ENCODE measurements around the gene EXOSC5. TPM values are rescaled to one million over a fixed set of nuclear protein-coding genes. Genes with fewer than 3 reads are reported as not detected.
"Not testable (repeated sequence)": the region's sequence is repeated elsewhere in the genome, so short reads cannot be mapped to it uniquely, and the experiment has no call there.

Gene EXOSC5
- total RNA-seq, 2 donors from 2014 or later: 4.3 to 22.8 TPM

DNA sequence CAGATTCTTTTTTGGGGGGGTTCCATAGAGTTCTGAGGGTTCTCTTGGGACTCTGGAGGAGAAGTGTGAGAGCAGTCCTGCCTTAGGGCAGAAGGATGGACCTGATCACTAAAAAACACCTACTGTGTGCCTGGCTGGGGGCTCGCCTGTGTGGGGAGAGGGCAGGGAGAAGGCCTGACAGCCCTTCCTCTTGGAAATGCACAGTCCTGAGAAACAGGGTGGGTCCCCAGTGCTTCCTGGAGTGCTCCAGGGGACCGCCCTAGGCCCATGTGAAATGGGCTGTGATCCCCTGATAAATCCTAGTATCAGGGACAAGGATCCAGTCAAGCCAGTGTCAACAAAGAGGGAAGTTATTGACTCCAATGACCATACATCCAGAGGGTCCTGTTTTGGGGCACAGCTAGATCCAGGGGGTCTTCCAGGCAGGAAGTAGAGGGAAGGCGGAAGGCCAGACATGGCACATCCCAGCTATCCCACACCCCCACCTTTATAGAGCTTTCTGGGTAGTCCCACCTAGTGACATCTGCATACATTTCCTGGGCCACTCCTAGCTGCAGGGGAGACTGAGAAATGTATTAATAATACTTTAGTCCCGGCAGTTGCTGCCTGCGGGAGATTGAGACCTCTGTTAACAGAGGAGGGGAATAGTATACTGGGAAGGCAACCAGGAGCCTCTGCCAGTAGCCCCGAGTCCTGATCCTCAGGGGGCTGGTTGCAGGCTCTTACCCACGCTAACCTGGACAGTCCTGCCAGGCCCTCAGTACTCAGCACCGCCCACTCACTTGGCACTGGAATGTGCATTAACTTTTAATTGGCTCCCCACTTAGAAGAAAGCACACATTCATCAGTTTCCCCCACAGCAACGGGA lies 14.2 kb upstream of the EXOSC5 start:
- H3K4me3 ChIP-seq: no peak overlapping the region
- H3K27me3 ChIP-seq: no peaks in the 10 kb centered on the region
- H3K27ac ChIP-seq: peak overlapping the region in 3 of 4 donors; percentile 18 to 85 (median 48)
- H3K36me3 ChIP-seq (replicated peaks in 1 of 2; ENCODE audit: insufficient read depth in 1 of 2, low read depth in 2 of 2): peaks cover 4 to 6% of the 10 kb centered on the region in 2 donors
- no peaks in the 10 kb centered on the region for H3K9me3 ChIP-seq
- WGBS, 2 donors: 63 to 80% methylated on average over 3 to 9 of the region's 9 CpGs
- H3K4me1 ChIP-seq: peaks cover 37% of the 10 kb centered on the region
- DNase-seq (no peak), ATAC-seq (no peak)
- intact Hi-C loops (cut with DNase I): no loop called here
- TF ChIP-seq, protein P1, sequence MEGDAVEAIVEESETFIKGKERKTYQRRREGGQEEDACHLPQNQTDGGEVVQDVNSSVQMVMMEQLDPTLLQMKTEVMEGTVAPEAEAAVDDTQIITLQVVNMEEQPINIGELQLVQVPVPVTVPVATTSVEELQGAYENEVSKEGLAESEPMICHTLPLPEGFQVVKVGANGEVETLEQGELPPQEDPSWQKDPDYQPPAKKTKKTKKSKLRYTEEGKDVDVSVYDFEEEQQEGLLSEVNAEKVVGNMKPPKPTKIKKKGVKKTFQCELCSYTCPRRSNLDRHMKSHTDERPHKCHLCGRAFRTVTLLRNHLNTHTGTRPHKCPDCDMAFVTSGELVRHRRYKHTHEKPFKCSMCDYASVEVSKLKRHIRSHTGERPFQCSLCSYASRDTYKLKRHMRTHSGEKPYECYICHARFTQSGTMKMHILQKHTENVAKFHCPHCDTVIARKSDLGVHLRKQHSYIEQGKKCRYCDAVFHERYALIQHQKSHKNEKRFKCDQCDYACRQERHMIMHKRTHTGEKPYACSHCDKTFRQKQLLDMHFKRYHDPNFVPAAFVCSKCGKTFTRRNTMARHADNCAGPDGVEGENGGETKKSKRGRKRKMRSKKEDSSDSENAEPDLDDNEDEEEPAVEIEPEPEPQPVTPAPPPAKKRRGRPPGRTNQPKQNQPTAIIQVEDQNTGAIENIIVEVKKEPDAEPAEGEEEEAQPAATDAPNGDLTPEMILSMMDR (IDR thresholded peaks at IDR 0.05): no peak
- no peak for TF ChIP-seq POLR2A (IDR thresholded peaks at IDR 0.05)

DNA sequence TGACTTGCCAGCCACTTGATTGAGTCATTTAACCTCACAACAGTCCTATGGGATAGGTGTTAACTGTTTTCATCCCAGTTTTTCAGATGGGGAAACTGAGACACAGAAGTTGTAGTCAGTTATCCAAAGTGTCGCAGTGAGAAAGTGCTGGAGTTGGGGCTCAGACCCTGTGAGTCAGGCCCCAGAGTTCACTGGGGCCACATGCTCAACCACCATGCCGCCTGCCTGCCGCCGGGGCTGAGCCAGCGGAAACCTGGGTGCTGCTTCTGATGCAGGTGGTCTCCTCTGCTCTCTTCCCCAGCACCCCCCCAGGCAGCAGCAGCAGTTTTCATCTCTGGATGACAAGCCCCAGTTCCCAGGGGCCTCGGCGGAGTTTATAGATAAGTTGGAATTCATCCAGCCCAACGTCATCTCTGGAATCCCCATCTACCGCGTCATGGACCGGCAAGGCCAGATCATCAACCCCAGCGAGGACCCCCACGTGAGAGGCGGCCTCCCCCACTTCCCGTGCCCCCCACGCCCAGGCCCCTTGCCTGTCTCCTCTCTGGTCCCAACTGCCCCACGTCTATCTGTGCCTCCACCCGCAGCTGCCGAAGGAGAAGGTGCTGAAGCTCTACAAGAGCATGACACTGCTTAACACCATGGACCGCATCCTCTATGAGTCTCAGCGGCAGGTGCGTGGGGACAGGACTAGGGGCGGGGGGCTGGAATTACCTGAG lies 13.3 kb upstream of the EXOSC5 start:
- TF ChIP-seq, protein P1 (IDR thresholded peaks at IDR 0.05): no peak
- no peak for TF ChIP-seq POLR2A (IDR thresholded peaks at IDR 0.05)
- Histone ChIP-seq H3K27ac (peak overlapping the region; percentile 60 to 85 (median 78)), H3K36me3 (replicated peaks in 1 of 2; ENCODE audit: insufficient read depth in 1 of 2, low read depth in 2 of 2) (peaks cover 2 to 4% of the 10 kb centered on the region in 2 donors), H3K9me3 (no peaks in the 10 kb centered on the region), H3K4me1 (peaks cover 42% of the 10 kb centered on the region), H3K27me3 (no peaks in the 10 kb centered on the region), H3K4me3 (no peak overlapping the region)
- DNase-seq (no peak), ATAC-seq (no peak)
- 78 to 88% methylated on average over 12 to 22 of the region's 23 CpGs for WGBS, 2 donors
- intact Hi-C loops (cut with DNase I): no loop called here

DNA sequence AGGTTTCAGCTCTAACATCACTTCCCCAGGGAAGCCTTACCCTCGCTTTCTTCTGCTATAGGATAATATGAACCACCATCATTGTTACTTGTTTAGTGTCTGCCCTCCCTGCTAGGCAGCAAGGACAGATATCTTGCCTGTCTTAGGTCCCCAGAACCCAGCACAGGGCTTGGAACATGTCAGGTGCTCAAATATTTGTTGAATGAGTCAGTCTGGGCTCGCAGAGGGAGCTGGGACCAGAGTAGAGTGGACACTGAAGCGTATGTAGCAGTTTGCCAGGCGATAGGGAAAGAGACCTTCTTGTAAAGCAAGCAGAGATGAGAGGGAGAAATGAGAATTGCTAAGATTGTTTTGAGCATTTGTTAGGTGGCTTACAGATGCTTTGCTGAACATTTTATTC lies 12.1 kb upstream of the EXOSC5 start:
- intact Hi-C loops (cut with DNase I): no loop called here
- ATAC-seq: peak; percentile 97

DNA sequence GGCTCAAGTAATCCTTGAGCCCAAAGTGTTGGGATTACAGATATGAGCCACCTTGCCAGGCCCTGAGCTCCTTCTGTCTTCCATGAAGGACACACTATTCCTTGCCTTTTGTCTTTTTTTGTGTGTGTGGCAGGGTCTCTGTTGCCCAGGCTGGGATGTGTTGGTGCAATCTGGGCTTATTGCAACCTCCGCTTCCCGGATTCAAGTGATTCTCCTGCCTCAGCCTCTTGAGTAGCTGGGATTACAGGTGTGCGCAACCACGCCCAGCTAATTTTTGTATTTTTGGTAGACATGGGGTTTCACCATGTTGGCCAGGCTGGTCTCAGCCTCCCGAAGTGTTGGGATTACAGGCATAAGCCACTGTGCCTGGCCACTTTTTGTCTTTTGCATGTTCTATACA lies 11.7 kb upstream of the EXOSC5 start:
- H3K27me3 ChIP-seq; intact Hi-C loops (cut with DNase I); H3K4me3 ChIP-seq; H3K36me3 ChIP-seq (replicated peaks in 1 of 2; ENCODE audit: insufficient read depth in 1 of 2, low read depth in 2 of 2); H3K9me3 ChIP-seq; DNase-seq; ATAC-seq: not testable (repeated sequence)
- H3K27ac ChIP-seq: peak overlapping the region; percentile 68 to 85 (median 78)
- peaks cover 47% of the 10 kb centered on the region for H3K4me1 ChIP-seq
- 74 to 77% methylated on average over 5 of the region's 5 CpGs for WGBS, 2 donors

More for the DNA sequence above, 12.1 kb upstream of the EXOSC5 start:
- peak; percentile 78 to 90 (median 88) for DNase-seq
- Histone ChIP-seq H3K36me3 (replicated peaks in 1 of 2; ENCODE audit: insufficient read depth in 1 of 2, low read depth in 2 of 2) (no peaks in the 10 kb centered on the region), H3K27ac (peak overlapping the region; percentile 68 to 85 (median 78)), H3K9me3 (no peaks in the 10 kb centered on the region), H3K4me3 (no peak overlapping the region), H3K4me1 (peaks cover 47% of the 10 kb centered on the region), H3K27me3 (no peaks in the 10 kb centered on the region)
- WGBS, 2 donors: 14 to 15% methylated on average over 4 of the region's 4 CpGs
- peak in 2 of 3 donors; percentile 37 to 51 for TF ChIP-seq POLR2A (IDR thresholded peaks at IDR 0.05)
- TF ChIP-seq, protein P1 (IDR thresholded peaks at IDR 0.05): no peak

DNA sequence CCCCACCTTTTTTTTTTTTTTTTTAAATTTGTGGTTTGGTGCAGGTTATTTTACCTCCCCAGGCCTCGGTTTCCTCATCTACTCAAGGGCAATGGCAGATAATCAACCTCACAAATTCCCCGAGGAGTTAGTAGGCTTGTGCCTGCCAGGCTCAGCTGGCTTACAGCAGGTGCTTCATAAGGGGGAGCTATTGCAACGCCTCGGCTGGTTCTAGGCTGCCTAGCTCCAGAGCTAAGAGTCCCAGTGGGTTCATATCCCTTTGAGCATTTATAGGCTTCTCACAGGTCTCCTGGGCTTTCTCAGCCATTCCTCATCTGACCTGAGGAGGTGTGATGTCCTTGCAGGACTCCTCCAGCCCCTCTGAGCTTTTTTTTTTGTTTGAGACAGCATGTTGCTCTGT lies 11.1 kb upstream of the EXOSC5 start:
- intact Hi-C loops (cut with DNase I): no loop called here
- ATAC-seq: no peak
- Histone ChIP-seq H3K9me3 (no peaks in the 10 kb centered on the region), H3K4me3 (no peak overlapping the region), H3K36me3 (replicated peaks in 1 of 2; ENCODE audit: insufficient read depth in 1 of 2, low read depth in 2 of 2) (no peaks in the 10 kb centered on the region), H3K27me3 (no peaks in the 10 kb centered on the region), H3K4me1 (peaks cover 51% of the 10 kb centered on the region), H3K27ac (peak overlapping the region; percentile 68 to 85 (median 78))
- WGBS, 2 donors: 72 to 78% methylated on average over 4 of the region's 4 CpGs
- DNase-seq: no peak
- TF ChIP-seq, protein P1 (IDR thresholded peaks at IDR 0.05): no peak
- no peak for TF ChIP-seq POLR2A (IDR thresholded peaks at IDR 0.05)

Measured in body of pancreas (tissue), 4 donors.